ENCODE measurements around the gene PHF23.
A peak's percentile ranks its signal among the peaks of the same experiment; 100 is the strongest.

PHF23 gene

DNA sequence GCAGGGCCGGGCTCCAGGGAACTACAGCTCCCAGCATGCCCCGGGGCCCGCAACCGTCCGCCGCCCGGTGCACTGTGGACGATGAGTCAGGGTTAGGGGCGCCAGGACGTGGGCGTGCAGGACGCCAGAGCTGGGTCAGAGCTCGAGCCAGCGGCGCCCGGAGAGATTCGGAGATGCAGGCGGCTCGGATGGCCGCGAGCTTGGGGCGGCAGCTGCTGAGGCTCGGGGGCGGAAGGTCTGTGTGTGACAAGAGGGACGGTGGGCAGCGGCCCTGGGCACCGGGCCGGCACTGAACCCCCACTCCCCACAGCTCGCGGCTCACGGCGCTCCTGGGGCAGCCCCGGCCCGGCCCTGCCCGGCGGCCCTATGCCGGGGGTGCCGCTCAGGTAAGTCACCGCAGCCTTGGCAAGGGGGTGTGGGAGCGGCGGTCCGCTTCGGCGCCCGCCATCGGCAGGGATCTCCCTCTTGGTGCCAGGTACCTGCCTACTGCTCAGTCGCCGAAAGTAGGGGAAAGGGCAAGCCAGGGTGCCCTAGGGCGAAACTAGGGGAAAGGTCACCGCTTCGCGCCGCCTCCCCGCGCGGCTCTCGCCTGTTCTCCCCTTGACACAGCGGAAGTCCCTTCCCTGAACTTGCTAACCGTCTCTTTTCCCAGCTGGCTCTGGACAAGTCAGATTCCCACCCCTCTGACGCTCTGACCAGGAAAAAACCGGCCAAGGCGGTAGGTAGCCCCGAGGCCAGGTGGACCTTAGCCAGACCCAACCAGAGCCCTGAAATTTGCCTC, 19.3 kb downstream of the PHF23 start, which contains the start of the genes ACADVL and DLG4:
Gene ACADVL (plus strand): TSS at position 127 of the 781 bp plus-strand sequence. CDS start 47 bp downstream, at position 174.
Gene DLG4 (minus strand): TSS at position 25 of the 781 bp plus-strand sequence.
- peak; percentile 86 for DNase-seq

DNA sequence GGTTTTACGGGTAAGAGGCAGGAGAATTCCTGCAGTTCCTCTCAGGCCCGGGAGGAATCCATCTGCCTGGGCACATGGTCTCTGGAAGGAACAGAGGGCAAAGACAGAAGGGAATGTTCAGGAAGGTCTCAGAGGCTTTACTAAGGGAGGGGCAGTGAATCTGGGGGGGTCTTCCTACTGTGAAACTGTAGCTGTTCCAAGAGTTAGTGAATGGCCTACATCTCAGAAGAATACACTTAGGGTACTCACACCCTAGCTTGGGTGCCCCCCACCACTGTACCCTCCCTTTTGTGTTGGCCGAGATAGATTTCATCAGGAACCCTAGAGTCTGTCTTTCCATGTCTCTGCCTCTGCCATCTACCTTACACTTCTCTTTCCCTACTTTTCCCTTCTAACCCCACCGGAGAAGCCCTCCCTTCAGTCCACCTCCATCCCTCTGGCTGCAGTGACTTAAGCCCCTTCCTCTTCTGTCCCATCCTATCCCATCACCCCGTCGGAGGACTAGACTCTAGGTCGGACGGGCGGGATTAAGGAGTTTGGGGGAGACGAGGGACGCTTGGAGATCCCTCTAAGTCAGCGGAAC, 19.9 kb downstream of the PHF23 start:
- DNase-seq: no peak

DNA sequence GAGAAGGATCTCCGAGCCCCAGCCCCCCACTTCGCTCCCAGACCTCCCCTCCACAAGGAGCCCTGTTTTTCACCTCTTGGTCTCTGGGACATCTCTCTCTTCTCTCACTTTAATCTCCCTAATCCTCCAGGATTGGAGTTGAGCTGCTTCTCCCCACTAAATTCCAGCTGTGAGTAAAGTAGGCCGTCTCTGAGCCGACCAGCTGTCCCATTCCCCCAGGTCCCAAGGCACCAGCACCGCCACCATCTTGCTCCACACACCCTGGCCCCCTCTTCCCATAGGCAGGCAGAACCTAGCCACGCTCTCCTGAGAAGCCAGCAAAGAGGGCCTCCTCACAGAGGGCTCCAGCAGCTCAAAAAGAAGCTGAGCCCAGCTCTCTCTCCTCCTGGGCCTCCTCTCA, 20.5 kb downstream of the PHF23 start:
- no peak for DNase-seq

DNA sequence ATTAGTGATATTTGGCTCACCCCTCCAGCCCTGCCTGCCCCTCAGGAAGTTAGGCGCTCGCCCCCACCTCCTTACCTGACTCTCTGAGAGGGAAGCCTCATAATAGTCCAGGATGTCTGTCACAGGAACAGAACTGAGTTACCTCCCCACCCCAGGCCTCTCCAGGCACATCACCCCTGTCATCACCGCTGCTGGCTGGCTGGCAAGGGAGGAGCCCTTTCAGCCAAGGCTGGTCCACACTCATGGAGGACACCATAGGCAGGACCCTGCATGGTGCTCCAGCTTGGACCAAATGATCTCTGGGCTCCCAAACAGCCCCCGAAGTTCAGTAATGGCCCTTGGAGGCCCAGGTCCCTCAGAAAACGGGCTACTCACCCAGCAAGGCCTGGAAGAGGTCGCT, 21.1 kb downstream of the PHF23 start:
- DNase-seq: no peak

DNA sequence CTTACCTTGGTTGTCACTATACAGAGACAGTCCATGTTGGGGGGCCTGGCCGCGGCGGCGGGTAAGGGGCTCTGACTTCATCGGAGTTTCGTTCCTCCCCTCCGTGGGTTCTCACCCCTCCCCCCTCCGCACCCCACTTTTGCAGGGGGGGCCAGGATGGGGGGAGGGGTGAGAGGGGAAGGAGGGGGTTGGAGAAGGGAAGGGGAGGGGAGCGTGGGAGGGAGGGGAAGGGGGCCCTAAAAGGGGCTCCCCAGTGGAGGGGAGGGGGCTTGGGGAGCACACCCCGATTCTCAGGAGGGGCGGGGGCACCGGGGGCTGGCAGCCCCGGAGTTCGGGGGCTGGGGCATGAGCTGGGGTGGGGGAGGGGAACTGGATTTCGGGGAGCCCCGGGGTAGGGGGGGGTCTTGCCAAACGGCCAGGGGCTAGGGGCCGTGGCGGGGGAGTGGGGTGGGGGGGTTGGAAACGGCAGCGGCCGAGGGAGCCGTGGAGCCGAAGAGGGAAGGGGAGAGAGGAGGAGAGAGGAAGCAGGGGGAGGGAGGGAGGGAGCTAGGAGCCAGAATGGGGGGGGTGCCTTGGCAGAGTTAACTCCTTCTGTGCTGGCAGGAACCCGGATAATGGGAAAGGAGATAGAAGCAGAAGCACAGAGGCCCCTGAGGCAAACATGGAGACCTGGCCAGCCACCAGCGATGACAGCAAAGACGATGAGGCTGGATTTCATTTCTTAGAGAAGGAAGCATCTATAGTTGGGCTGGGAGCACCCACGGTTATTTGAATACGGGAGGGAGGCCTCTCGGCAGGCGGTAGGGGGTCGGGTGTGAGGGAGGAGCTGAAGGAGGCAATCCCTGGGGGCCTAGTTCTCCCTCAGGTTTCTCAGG, 21.9 kb downstream of the PHF23 start:
- peak; percentile 82 for DNase-seq

DNA sequence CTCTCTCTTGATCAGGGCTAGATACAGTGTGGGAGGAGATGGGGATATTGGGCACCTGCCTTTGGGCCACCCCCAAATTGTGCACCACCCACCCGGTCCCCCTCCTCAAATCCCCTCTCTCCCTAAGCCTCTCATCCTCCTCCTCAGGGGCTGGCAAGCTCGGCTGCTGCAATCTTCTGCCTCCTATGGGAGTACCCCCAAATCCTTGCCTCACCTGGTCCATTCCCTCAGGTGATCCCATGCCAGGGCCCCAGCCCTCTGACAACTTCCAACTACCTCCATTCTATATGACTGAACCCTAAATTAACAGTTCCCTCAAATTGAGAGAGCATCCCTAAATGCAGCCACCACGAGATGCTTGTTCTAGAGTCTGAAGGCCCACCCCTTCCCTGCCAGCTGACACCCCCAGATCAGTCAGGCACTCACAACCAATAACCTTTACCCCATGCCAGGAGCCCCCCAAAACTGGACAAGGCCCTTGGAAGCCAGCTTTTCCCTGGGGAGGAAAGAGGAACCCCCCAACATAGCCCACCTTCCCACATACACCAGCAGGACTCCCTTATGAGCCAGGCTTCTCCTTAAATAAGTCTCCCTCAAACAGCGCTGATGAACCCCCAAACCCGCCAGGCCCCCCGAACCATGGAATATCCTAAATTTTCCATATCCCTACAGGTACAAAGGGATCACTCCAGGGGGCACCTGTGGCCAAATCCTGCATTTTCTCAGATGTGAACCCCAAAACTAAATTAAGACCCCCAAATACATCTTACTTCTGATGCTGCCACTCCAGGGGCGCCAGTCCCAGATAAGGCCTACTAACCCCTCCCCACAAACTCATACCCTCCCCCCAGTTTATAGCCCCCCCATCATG, 22.8 kb downstream of the PHF23 start:
- no peak for DNase-seq

DNA sequence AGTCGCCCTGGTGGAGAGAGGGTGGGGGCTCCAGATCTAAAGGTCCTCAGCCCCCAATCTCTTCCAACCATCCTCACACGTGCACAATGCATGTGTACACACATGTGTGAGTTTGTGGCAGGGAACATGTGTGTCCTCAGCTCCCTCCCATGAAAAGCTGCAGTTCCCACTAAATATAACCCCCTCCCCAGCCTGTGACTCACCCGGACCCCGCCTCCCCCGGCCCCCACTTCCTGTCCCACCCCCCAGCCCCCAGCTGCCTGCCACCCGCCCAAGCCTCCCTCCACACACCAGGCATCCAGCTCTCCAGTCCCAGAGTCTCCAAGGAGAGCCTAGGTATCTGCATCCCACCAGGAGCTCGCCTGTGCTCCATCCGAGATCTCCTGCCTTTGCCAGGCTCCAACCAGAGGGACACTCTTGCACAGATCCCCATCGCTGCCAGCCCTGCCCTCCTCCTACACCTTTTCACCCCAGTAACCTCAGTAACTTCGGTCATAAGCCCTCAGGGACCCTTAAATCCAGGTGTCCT, 23.5 kb downstream of the PHF23 start:
- DNase-seq: peak; percentile 50

DNA sequence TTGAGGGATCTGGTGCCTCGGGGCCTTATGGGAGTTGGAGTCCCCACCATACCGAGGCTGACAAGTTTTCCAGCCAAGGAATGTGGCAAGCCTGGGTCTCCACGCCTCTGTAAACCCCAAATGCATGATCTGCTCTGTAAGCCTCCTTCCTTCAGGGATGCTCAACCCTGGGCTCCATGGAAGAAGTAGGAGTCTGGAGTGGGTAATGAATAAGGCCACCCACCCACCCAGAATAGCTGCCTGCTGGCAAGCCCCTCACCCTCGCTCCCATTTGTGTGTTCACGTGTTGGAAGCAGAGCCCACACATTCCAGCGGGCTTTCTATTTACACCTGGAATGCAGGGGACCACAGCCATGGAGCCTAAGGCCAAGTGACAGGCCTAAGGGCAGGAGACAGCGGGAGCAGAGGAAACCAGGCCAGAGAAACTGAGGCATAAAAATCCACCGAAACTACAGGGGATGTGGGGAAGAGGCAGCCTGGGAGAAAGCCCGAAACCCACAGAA, 24.1 kb downstream of the PHF23 start:
- no peak for DNase-seq

DNA sequence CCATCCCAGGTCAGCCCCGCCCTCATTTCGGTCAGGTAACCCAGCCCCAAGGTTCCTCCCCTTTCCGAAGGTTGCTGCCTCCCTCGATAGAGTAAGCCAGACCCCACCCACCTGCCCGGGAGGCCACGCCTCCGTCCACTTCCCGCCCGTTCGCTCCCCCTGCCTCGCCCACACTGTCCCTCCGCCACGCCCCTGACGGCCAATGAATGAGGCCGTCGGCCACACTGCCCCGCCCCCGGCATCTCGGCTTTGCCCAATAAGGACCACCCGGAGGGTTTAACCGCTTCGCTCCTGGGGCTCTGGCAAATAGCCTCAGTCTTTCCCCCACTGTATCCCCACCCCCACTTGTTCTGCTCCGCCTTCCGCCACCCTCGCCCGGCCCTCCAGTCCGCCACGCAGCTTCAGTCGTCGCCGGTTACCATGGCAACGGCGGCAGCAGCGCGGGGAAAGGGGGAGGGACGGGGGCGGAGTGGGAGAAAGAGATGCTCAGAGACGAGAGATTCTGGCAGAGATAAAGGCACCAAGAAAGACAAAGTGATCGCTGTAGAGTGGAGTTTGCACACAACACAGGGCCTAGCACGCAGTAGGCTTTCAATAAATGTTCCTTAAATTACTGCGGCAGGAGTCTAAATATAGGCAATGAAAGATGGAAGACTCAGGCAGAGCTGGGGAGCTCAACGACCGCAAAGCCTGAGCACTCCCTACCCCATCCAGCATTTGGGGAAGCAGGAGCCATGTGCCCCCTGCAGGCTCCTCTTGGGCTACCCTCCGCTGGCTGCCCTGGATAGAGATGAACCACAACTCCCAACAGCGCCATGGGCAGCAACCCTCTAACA, 24.7 kb downstream of the PHF23 start:
- DNase-seq: peak; percentile 98

DNA sequence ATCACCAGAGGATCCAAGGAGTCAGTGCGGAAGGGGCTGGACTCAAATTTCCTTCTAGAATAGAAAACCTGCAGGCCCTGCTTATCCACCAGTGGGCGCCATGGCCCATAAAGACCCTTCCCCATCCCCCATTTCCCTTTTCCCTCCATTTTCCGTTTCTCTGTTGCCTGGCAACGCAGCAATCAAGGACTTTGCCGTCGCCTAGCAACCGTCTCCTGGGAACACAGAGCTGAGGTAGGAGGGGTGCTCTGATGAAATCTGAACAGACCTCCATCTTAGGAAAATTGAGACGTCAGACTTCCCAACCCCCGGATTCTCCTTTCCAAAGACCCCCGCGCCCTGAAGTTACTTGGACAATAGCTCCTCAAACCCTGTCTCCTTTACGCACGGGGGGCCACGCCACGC, 25.4 kb downstream of the PHF23 start:
- peak; percentile 83 for DNase-seq

DNA sequence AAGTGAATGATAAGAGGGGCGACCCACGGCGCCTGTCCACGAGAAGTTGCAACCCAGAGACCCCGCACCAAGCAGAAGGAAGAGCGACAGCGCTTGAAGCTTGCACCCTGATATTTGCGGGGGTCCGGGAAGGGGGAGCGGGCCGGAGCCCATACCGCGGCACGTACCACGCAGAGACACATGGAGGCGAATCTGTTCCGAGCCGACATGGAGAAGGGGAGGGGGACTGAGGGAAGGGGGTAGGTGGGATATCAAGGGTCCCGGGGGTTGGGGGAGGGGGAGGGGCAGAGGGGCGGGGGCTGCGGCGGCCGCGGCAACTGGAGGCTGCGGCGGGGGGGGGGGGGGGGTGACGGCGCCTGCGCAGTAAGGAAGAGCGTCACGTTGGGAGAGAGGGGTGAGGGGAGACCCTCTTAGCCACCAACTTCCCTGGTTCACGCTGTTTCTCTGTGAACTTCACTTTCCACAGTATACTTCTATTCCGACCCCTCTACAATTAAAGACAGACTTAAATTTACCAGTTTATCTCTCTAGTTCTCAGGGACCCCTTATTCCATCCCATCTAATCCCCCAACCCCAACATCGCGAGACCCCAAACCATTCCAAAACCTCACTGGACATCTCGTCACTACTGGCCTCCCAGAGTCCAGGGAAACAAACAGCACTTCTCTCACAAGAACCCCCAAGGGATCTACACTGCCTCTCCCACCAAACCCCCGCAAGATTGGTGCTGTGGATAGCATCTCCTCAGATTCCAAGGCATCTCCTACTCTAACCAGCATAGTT, 27.6 kb downstream of the PHF23 start:
- DNase-seq: no peak

DNA sequence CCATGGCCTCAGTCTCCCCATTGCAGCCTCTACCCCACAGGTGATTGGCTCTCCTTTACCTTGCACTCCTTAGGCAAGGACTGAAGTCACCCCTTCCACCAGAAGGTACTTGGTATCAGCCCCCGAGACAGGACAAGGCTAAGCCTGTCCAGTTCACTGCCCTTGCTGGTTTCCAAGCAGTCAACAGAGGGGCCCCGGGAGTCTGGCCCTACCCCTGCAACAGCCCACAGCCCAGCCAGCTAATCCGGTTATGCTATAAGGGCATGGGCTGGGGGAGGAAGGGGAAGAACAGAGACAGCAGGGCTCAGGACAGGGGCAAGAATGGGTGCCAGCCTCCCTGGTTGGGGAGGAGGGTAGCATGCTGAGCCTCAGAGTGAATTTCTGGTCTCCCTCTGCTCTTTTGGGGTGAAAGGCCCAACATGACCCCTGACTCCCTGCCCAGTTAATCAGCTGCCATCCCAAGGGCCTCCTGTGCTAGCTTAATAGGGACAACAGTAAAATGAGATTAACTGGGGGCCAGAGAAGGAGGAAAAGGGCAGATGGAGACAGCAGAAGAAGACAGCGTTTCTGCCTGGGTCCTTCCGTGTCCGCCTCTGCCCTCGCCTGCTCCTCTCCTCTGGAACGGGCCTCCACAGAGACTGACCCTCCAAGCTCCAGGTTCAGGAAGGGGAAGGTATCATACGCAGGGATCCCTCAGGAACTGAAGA, 30.4 kb downstream of the PHF23 start:
- DNase-seq: no peak

DNA sequence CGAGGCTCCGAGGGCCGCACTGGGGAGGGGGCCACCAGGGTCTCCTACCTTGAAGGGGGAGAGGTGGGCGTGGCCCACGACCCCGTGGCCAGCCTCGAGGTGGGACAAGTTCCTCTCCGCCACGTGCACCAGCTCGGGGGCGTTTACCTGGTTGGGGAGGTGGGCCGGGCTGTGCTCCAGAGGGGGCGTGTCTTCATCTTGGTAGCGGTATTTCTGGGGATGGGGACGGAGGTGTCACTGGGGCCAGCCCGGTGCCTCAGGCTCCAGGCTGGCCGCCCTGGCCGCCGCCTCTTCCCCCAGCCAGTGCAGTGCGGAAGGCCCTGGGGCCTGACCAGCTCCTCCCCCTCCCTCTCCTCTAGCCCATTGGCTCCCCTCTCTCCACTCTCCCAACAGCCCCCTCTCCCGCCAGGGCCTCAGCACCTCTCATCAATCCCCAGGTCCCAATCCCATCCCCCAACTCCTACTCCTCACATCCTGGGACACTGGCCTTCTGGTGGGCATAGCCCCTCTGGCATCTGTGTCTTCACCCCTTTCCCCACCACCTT, 31.2 kb downstream of the PHF23 start:
- DNase-seq: no peak

DNA sequence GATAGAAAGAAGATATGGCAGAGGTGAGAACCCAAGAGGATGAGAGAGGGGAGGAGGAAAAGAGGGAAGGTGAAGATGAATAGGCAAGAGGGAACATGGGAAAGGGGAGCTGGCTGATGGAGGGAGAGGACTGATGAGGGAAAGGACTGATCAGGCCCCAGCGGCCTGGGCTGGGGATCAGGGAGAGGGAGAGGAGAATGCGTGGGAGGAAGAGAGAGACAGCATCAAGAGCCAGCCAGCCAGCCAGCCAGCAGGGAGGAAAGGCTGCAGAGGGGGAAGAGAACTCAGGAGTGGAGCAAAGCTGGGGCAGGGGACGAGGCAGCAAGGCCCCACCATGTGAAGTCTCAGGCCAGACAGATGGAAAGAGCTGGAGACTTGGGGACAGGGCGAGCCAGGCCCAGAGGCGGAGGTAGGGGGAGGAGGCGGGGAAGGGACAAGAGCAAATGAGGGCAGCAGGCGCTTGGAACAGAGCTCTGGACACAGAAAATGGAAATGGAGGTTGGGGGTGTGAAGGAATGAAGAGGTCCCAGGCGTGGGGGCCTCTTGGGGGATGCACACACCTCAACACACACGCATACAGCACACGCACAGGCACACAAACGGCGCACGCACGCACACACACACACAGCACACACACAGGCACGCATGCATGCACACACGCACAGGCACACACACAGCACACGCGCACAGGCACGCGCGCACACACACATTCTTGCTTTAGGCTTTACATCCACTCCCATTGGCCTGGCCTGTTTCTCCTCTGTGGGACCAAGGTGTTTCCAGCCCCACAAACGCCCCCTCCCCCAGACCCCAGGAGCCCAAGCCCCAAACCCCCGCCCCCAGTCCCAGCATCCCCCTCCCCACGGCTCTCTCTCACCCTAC, 31.9 kb downstream of the PHF23 start:
- no peak for DNase-seq

DNA sequence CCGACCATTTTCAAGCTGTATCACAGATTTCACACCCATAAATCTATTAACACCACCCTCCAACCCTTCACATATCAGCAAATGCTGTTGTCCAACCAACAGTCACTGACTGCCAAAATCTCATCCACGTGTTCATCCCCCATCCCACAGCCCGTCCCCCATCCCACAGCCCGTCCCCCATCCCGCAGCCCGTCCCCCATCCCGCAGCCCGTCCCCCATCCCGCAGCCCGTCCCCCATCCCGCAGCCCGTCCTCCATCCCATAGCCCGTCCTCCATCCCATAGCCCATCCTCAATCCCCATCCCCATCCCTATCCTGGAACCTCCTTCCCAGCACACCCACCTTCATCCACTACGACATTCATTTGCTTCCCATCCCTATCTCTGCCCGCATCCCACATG, 33.7 kb downstream of the PHF23 start:
- DNase-seq: no peak

DNA sequence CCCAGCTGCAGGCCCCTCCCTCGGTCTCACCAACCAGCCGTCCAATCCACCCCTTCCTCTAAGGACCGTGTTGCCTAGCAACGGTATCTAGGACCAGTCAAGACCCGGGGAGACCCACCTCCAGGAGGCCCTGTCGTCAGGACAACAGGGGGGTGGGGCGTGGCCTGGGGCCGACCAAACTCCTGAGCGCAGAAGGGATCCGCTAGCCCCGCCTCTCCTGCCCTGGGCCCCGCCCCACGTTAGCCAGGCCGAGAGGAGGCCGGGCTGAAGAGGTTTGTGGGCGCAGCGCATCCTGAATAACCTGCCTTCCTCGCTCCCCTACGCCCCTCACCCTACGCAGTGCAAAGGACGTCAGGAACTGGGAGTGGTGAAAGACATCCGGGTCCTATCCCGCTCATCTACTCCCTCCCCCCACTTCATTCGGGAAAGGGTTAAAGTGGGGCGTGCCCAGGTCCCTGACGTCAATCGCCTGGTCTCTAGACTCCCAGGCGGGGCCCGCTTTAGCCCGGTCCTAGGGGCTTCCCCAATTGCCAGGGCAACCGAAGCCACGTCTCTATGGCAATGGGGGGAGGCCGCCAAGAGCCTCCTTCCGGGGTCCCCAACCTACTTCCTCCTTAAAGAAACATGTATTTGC, 34.3 kb downstream of the PHF23 start:
- DNase-seq: peak; percentile 89

DNA sequence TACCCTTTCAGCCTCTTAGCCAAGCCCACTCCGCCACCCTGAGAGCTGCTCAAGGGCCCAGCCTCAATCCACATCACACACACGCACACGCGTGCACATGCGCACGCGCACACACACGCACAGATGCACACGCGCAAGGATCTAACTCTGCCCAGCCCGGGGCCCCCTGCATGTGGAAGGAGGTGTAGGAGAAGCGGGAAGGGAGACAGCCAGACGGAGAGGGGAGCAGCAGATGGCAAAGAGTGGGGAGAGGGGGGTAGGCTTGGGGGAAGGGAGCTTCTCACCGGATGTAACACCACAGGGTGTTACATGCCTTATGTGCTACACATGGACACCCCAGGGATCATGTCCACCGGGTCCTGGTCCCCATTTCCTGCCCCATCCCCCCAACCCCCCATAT, 34.9 kb downstream of the PHF23 start:
- DNase-seq: peak; percentile 43

DNA sequence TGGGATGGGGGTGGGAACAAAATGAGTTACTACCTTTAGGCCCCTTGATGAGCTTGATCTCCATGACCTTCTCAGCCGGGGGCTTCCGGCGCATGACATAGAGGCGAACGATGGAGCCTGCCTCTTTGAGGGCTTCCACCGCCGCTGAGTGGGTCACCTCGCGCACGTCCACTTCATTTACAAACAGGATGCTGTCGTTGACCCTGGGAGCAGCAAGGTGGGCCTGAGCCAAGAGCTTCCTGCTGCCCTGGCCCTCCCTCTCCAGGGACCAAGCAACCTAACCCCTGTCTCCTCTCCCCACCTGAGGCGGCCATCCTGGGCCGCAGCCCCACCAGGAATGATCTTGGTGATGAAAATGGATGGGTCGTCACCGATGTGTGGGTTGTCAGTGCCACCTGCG, 35.9 kb downstream of the PHF23 start:
- DNase-seq: no peak
